Skeletal muscle satellite cell (primary cell): ENCODE data around the gene MAFG.
"Not testable (repeated sequence)": the region's sequence is repeated elsewhere in the genome, so short reads cannot be mapped to it uniquely, and the experiment has no call there.

Source experiments
- H3K27me3 ChIP-seq: 2 replicates; pipeline ENCODE4 v1.7.0; 2013; ENCODE audit warnings: low read length; ENCODE audit not compliant: control insufficient read depth, insufficient read depth
- H3K36me3 ChIP-seq: 2 replicates; pipeline ENCODE4 v1.7.0; 2013; ENCODE audit warnings: mild to moderate bottlenecking, control low read depth, low read length; ENCODE audit not compliant: insufficient read depth
- H3K4me1 ChIP-seq: 2 replicates; pipeline ENCODE4 v1.7.0; 2013; ENCODE audit warnings: low read length; ENCODE audit not compliant: control insufficient read depth, insufficient read depth
- H3K4me2 ChIP-seq: 2 replicates; pipeline ENCODE4 v1.7.0; 2013; ENCODE audit warnings: mild to moderate bottlenecking, low read length
- H3K4me3 ChIP-seq: 2 replicates; pipeline ENCODE4 v1.7.0; 2013; ENCODE audit warnings: low read length
- H3K9ac ChIP-seq: 2 replicates; pipeline ENCODE4 v1.7.0; 2013; ENCODE audit warnings: mild to moderate bottlenecking, low read depth, low read length, moderate library complexity
- H3K9me3 ChIP-seq: replicated peaks from 2 replicates; pipeline ENCODE4 v1.7.0; 2013; ENCODE audit warnings: mild to moderate bottlenecking, control low read depth, low read length

MAFG gene

DNA sequence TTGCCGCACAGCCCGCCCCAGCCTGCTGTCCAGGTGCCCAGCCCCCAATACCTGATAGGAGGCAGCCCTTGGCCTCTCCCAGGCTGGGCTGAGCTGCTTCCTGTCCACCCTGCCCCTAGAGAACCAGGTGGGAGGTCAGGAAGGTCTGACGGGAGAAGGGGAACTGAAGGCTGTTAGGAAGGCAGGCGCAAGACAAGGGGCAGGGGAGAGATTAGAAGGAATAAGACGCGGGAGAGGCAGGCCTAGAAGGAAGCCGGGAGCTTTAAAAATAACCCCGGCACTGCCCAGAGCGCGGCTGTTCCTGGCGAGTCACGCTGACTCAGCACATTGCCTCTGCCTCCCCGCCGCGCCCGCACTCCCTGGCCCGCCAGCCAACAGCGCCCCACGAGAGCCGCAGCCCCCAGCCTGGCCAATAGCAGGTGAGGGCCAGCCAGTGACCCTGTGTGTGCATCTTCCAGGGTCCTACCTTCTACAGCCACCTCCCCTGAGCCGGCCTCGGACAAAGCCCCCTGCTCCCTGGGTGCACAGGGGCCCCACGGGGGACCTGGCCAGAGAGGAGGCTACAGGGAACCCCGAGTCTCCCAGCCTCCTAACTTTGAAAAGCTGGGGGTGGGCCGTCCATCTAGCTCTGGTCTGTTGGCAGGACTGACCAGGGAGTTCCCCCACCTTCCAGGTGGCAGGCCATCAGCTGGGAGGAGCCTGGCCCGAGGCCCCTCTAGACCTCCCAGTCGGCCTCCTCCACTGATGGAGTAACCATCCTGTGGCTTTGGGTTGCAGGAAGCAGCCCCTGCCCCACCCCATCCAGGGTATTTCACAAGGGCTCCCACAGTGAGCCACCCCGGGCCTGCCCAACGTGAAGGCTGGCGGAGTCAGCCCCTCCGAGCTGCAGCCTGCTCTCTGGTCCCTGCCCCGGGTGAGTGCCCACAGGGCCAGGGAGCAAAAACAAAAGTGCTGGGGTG, 4.0 kb downstream of the MAFG start:
- H3K4me1 ChIP-seq = peaks cover 34% of the 10 kb centered on the region
- H3K9ac ChIP-seq = peak overlapping the region; percentile 75
- H3K4me2 ChIP-seq = peak overlapping the region; percentile 88
- peaks cover 42% of the 10 kb centered on the region for H3K36me3 ChIP-seq
- peak overlapping the region; percentile 66 for H3K4me3 ChIP-seq
- no peaks in the 10 kb centered on the region for H3K27me3 ChIP-seq
- no peaks in the 10 kb centered on the region for H3K9me3 ChIP-seq

GRCh38 chr17:81922566-81923301, 4.8 kb downstream of the MAFG start:
- no peaks in the 10 kb centered on the region for H3K9me3 ChIP-seq
- H3K27me3 ChIP-seq = no peaks in the 10 kb centered on the region
- H3K9ac ChIP-seq = peak overlapping the region; percentile 75
- peaks cover 42% of the 10 kb centered on the region for H3K36me3 ChIP-seq
- no peak overlapping the region for H3K4me3 ChIP-seq
- H3K4me2 ChIP-seq = peak overlapping the region; percentile 88
- peaks cover 27% of the 10 kb centered on the region for H3K4me1 ChIP-seq

DNA sequence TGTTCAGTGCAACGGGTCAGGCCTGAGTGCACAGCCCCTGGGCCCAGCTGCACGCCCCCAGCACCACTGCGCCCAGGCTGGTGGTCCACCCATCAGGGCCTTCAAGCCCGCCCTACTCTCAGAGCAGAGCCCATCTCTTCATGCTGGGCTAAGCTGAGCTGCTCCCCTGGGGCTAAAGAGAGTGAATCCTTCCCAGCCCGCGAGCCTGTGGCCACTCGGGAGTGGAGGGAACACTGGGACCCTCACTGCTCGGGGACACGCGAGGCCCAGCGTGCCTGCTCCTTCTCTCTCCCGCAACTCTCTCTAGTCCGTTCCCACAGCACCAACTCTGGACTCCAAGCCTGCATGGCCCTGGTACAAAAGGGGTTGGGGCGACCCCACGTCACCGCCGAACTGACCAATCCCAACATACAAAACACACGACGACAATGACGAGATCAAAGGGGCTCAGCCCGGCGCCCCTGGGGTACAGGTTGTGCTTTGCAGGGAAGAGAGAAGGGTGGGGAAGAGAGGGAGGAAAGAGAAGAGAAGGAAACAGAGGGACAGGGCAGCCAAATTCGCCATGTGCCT, 5.5 kb downstream of the MAFG start:
- Histone ChIP-seq H3K36me3 (peaks cover 42% of the 10 kb centered on the region), H3K4me1 (peaks cover 30% of the 10 kb centered on the region), H3K4me2 (no peak overlapping the region), H3K9ac (no peak overlapping the region), H3K4me3 (no peak overlapping the region), H3K27me3 (no peaks in the 10 kb centered on the region), H3K9me3 (no peaks in the 10 kb centered on the region)

DNA sequence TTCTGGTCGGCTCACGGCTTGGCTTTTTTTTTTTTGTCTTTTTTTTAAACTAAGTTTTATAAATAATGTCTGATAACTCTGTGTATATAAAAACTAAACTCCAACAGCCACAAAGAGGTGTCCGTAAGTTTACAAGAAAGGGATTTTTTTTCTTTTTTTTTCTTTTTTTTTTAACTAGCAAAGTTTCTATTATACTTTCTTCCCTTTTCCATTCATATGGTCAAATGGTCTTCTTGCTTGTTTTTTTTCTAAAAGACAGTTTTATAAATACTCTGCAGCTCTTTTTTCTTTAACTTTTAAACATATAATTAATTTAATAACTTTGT, 6.0 kb downstream of the MAFG start:
- H3K27me3 ChIP-seq = no peaks in the 10 kb centered on the region
- H3K4me2 ChIP-seq = no peak overlapping the region
- peaks cover 42% of the 10 kb centered on the region for H3K36me3 ChIP-seq
- H3K4me1 ChIP-seq = peaks cover 34% of the 10 kb centered on the region
- no peak overlapping the region for H3K4me3 ChIP-seq
- no peak overlapping the region for H3K9ac ChIP-seq
- no peaks in the 10 kb centered on the region for H3K9me3 ChIP-seq

GRCh38 chr17:81920612-81921536, 6.7 kb downstream of the MAFG start:
- no peaks in the 10 kb centered on the region for H3K27me3 ChIP-seq
- H3K9me3 ChIP-seq = no peaks in the 10 kb centered on the region
- peaks cover 43% of the 10 kb centered on the region for H3K36me3 ChIP-seq
- no peak overlapping the region for H3K4me3 ChIP-seq
- no peak overlapping the region for H3K4me2 ChIP-seq
- H3K4me1 ChIP-seq = peaks cover 29% of the 10 kb centered on the region
- H3K9ac ChIP-seq = no peak overlapping the region

DNA sequence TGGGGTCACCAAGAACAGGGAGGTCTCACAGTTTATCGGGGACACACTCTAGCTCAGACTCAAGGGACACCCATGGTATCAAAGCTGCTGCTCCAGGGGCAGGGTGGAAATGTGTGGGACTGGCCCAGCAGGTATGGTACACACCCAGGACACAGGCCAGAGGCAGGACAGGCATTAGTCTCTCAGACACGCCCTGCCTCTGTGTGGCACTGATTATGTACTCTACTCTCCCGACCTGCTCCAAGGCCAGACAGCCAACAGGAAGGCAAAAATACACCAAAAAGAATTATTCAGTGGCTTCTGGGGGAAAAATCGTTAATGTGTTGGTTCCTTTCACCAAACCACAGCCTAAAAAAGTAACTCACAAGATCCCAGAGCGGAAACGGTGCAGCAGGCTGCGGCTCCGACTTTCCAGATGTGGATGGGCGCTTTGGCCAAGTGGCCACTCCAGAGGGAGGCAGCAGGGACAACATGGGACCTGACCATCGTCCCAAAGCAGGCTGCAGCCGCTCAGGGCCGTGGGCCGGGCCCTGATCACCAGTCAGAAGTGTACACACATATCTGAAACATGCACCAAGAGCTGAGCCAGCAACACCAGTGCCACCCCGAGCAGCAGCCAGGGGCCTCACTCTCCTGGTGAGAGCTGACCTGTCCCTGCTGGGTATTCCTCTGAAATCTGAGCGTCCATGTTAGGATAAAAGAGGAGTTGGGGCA, 8.5 kb downstream of the MAFG start:
- Histone ChIP-seq H3K9ac (no peak overlapping the region), H3K36me3 (peaks cover 59% of the 10 kb centered on the region), H3K4me1 (peaks cover 13% of the 10 kb centered on the region), H3K4me2 (no peak overlapping the region), H3K9me3 (no peaks in the 10 kb centered on the region), H3K27me3 (no peaks in the 10 kb centered on the region), H3K4me3 (no peak overlapping the region)

GRCh38 chr17:81918333-81918669, 9.2 kb downstream of the MAFG start:
- H3K27me3 ChIP-seq, H3K9ac ChIP-seq, H3K9me3 ChIP-seq, H3K4me1 ChIP-seq: not testable (repeated sequence)
- Histone ChIP-seq H3K4me2 (peak overlapping the region; percentile 47), H3K36me3 (peaks cover 66% of the 10 kb centered on the region), H3K4me3 (peak overlapping the region; percentile 97)

- Histone ChIP-seq H3K27me3 (no peaks in the 10 kb centered on the region), H3K4me3 (peak within 1 kb of the TSS; percentile 97), H3K4me2 (peak within 1 kb of the TSS; percentile 93), H3K36me3 (peaks cover 71% of the 10 kb centered on the region), H3K9ac (peak within 1 kb of the TSS; percentile 88), H3K9me3 (no peaks in the 10 kb centered on the region), H3K4me1 (peaks cover 8% of the 10 kb centered on the region)
Observed at GRCh38 chr17:81917565-81918332, 9.8 kb downstream of the MAFG start, which contains the start of gene SIRT7. Gene SIRT7, minus strand, starts transcription at chr17:81918176. Its CDS starts 45 bp downstream, at chr17:81918131.

GRCh38 chr17:81916234-81917001, 11.1 kb downstream of the MAFG start:
- Histone ChIP-seq H3K9me3 (no peaks in the 10 kb centered on the region), H3K4me2 (peak overlapping the region; percentile 93), H3K4me3 (peak overlapping the region; percentile 97), H3K4me1 (peaks cover 10% of the 10 kb centered on the region), H3K27me3 (no peaks in the 10 kb centered on the region), H3K9ac (peak overlapping the region; percentile 88), H3K36me3 (peaks cover 72% of the 10 kb centered on the region)
